GM18517 (cell line): ENCODE measurements around the gene GTF2IRD2.
A peak's percentile ranks its signal among the peaks of the same experiment; 100 is the strongest.
"Not testable (repeated sequence)": the region's sequence is repeated elsewhere in the genome, so short reads cannot be mapped to it uniquely, and the experiment has no call there.

Experiments
- ATAC-seq: cut with Tn5 transposase; IDR thresholded peaks from one replicate; pipeline ENCODE4 v1.9.1; 2021; ENCODE audit warnings: mild to moderate bottlenecking, moderate library complexity; ENCODE audit not compliant: unreplicated experiment

GTF2IRD2 gene

DNA sequence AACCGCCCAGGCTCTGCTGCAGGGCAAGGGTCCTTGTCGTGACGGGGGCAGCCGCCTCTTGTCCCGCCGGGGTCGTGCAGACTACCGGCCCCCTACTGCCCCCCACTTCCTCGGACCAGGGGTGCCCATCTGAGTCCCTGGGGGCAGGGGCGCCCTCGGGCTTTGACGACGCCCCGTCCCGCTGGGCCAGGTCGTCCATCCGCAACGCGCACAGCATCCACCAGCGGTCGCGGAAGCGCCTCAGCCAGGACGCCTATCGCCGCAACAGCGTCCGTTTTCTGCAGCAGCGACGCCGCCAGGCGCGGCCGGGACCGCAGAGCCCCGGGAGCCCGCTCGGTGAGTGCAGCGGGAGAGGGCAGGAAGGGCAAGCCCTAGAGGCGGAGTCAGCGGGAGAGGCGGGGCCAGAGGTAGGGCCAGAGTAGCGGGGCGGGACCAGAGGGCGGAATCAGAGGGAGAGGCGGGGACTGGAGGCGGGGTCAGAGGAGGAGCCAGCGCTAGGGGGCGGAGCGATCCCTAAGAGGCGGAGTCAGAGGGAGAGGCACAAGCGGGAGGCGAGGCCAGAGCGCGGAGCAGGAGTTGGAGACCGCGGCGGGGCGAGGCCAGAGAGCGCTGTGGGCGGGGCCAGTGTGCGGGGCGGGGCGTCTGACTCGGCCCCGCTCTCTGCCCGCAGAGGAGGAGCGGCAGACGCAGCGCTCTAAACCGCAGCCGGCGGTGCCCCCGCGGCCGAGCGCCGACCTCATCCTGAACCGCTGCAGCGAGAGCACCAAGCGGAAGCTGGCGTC, 62.8 kb downstream of the GTF2IRD2 start:
- peak; percentile 92 for ATAC-seq

DNA sequence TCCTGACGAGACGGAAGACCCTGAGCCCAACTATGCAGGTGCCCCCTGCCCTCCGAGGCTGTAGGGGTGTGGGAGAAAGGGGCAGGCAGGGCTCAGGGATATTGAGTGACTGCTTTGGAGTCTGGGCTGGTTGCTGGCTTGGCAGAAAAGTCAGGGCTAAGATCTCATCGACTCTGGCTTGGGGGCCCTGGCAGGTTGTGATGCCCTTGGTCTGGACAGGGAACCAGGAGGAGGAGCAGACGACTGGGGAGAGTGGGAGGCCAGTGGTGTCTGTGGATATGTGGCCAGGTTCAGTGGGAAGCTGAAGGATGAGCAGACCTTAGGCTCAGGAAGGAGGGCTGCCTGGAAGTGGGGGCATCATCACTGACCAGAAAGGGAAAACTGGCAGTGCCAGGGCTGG, 67.8 kb downstream of the GTF2IRD2 start:
- ATAC-seq: not testable (repeated sequence)

DNA sequence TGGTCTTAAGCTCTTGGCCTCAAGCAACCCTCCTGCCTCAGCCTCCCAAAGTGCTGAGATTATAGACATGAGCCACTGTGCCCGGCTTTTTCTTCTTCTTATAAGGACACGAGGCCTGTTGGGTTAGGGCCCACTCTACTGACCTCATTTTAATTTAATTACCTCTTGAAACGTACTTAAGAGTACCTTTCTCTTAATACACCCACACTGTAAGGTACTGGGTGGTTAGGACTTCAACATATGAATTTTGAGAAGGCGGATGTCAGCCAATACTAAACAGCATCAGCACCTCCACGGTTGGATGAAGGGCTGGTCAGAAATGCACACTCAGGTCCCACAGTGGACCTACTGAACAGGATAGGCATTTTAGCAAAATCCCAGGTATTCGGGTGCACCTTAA, 69.7 kb downstream of the GTF2IRD2 start:
- not testable (repeated sequence) for ATAC-seq

DNA sequence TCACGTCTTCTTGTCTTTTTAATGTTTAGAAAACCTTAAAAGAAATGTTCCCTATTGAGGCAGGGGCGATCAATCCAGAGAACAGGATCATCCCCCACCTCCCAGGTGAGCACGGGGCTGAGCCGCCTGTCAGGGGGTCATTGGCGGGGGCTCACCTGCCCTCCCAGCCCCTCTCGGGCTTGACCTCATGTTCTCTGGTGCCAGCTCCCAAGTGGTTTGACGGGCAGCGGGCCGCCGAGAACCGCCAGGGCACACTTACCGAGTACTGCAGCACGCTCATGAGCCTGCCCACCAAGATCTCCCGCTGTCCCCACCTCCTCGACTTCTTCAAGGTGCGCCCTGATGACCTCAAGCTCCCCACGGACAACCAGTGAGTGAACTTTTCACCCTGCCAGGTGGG, 72.4 kb downstream of the GTF2IRD2 start:
- ATAC-seq: not testable (repeated sequence)

DNA sequence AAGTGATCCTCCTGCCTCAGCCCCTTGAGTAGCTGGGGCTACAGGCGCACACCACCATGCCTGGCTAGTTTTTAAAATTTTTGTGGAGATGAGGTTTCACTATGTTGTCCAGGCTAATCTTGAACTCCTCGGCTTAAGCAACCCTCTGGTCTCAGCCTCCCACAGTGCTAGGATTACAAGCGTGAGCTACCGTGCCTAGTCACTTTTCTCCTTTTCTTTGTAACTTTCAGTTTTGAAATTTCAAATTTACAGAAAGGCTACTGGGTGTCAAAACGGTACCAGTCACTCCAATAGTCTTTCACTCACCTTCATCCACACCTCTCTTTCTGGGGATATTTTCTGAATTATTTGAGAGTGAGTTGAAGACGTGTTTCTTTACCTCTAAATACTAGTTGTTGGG, 76.3 kb downstream of the GTF2IRD2 start:
- ATAC-seq: not testable (repeated sequence)

DNA sequence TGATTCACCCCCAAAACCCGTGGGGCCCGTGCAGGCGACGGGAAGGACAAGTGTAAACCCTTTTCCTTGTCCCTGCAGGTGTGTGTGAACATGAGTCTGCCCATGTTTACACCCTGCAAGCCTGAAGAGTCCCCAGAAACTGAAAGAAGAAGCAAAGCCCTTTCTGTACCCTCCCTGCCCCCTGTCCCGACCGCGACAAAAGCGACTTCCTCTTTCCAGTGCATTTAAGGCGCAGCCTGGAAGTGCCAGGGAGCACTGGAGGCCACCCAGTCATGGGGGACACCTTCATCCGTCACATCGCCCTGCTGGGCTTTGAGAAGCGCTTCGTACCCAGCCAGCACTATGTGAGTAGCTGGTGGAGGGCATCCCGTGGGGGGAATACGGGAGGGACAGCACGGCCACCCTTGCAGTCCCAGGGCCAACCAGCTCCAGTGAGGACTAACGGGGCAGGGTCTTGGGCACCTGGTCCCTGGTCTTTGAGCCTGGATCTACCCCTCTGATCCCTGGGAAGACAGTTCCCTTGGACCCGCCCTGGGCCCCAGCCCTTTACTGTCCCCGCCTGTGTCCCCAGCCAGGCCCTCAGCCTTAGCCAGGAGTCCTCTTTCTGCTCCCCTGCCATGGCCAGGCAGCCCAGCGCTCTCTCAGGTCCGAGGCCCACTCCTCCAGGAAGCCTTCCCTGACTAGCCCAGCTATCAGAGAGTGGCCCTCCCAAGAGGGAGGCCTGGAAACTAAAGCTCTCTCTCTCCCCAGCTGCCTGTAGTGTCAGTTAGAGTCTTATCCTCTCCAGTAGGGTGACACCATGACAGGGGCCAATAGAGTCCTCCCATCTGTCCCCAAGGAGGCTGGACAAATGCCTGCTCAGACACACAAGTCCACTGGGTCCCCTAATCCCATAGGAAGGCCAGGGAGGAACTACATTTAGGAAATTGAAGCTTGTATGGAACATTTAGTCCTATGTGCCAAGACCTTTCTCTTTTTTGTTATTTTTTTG, 77.3 kb downstream of the GTF2IRD2 start, which contains the start of gene NCF1:
NCF1 (plus strand) TSS at position 252 of the 991 bp plus-strand sequence; CDS start at position 273, 21 bp downstream.
- peak; percentile 80 for ATAC-seq

DNA sequence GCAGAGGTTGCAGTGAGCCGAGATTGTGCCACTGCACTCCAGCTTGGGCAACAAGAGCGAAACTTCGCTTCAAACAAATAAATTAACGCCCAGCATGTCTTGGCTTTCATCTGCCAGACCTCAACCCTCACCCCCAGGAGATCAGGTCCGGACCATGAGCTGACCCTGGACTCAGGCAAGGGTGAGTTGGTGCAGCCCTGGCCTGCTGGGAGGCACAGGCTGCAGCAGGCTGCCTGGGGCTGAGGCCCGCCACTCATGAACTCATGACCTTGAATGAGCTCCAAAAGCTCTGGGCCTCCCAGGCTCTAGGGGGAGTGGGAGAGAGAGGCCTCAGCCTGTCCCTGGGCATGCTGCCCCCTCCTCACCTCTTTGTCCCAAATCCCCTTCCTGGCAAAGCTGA, 79.3 kb downstream of the GTF2IRD2 start:
- ATAC-seq: not testable (repeated sequence)

- ATAC-seq: not testable (repeated sequence)
Observed at GRCh38 chr7:74770062-74770461, 81.3 kb downstream of the GTF2IRD2 start.

- not testable (repeated sequence) for ATAC-seq
Observed at GRCh38 chr7:74766991-74767390, 84.4 kb downstream of the GTF2IRD2 start.

DNA sequence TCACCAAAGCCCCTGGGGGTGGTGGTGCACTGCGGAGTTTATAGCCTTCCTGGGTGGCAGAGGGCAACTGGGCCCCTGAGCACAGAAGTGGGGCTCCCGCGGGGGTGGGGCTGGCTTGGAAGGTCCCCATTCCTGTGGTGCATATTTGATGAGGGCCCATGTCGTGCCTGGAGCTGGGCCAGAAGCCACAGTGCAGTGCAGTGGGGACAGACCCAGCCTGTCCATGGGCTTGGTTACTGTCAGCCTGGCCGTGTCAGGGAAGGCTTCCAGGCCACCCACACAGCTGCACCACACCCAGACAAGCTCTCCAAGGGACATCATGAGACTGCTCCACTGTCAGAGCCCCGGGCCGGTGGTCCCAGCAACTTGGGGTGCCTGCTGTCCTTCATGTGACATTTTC, 84.9 kb downstream of the GTF2IRD2 start:
- not testable (repeated sequence) for ATAC-seq

DNA sequence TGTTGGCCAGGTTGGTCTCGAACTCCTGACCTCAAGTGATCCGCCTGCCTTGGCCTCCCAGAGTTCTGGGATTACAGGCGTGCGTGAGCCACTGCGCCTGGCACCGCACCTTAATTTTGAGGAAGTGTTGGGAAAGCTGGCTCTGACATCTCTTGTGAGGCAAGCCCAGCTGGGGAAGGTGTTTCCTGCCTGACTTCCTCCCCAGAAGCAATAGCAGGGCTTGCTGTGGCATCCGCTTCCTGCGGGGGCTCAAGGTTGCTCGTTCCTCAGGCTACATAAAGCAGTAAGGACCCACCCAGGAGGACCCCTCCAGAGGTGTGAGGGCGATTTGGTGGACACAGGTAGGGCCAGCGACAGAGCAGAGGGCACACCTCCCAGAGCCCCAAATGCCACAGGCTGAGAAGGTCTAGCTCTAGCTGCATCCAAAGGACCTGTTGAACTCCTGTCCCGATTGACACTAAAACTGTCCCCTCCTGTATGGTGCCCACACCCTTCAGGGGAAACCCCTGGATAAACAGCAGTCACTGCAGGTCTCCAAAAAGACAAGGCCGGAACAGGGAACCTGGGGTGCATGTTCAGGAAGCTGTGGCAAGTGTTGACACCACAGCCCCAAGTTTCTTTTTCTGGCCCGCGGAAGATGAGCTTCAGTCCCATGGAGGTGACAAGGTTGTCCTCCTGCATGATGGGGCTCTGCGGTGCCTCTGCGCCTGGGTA, 86.0 kb downstream of the GTF2IRD2 start:
- not testable (repeated sequence) for ATAC-seq

- ATAC-seq: not testable (repeated sequence)
Observed at GRCh38 chr7:74758982-74759381, 92.4 kb downstream of the GTF2IRD2 start.

DNA sequence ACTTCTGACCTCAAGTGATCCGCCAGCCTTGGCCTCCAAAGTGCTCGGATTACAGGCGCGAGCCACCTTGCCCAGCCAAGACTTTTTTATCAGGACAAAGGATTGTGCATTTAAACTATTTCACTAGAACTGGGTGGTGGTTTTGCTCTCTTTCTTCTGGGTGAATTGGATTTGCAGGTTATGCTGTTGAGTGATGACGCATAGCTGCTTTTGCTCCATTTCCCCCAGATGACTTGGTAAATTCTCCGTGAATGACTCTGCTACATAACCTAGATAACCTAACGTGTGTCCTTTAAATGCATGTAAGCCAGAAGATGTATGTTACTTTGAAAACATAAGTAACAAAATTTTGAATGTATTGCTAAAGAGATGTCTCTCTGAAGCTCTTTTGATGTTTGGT, 93.1 kb downstream of the GTF2IRD2 start:
- not testable (repeated sequence) for ATAC-seq

- not testable (repeated sequence) for ATAC-seq
Observed at GRCh38 chr7:74756673-74757072, 94.7 kb downstream of the GTF2IRD2 start.

DNA sequence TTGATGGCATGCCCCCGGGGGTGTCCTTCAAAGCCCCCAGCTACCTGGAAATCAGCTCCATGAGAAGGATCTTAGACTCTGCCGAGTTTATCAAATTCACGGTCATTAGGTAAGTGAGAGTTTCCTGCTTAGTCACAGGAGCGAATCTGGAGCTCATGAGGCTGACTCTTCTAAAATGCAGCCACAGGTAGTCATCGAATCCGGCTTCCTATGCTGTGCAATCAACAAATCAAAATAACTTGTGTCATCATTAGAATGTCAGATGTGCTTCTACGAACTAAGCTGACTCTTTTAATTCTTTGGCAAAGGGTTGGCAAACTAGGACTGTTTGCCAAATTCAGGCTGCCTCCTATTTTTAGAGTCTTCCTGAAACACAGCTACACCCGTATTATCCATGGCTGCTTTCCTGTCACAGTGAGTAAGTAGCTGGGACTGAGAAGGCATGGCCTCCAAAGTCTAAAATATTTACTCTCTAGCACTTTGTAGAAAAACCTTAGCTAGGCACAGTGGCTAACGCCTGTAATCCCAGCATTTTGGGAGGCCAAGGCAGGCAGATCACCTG, 97.4 kb downstream of the GTF2IRD2 start:
- ATAC-seq: not testable (repeated sequence)
